Cardiac muscle cell (in vitro differentiated cells and primary cell): Measurements from ENCODE around the gene SNAPC4. TPM values are rescaled to one million over a fixed set of nuclear protein-coding genes. Genes with fewer than 3 reads are reported as not detected.
"Not testable (repeated sequence)": the region's sequence is repeated elsewhere in the genome, so short reads cannot be mapped to it uniquely, and the experiment has no call there.

Source experiments
- DNase-seq, 2 donors: peaks; one replicate each; pipeline versions ENCODE4 v3.0.0 to v3.0.0-alpha.2; 2010 to 2017; ENCODE audit warnings: low read depth in 1 of 2, low spot score in 1 of 2
- H3K27ac ChIP-seq: fragments of 200-600 bp; sonication (generic); 2 replicates; pipeline ENCODE4 v1.5.1; 2016
- H3K27me3 ChIP-seq: fragments of 200-600 bp; sonication (generic); 2 replicates; pipeline ENCODE4 v1.6.0; 2016; ENCODE audit warnings: control low read depth
- H3K36me3 ChIP-seq: fragments of 200-600 bp; sonication (generic); 2 replicates; pipeline ENCODE4 v1.5.1; 2016; ENCODE audit warnings: control low read depth
- H3K4me1 ChIP-seq: fragments of 200-600 bp; sonication (generic); 2 replicates; pipeline ENCODE4 v1.8.1; 2017; ENCODE audit warnings: low read depth, mild to moderate bottlenecking, mixed run types
- H3K4me3 ChIP-seq: fragments of 200-600 bp; sonication (generic); 2 replicates; pipeline ENCODE4 v1.5.1; 2016; ENCODE audit warnings: mild to moderate bottlenecking
- H3K9me3 ChIP-seq: fragments of 200-600 bp; sonication (generic); 2 replicates; pipeline ENCODE4 v1.5.1; 2017; ENCODE audit warnings: low read depth, mild to moderate bottlenecking, control low read depth
- polyA plus RNA-seq: library from polyadenylated mRNA; unstranded; fragments of >200 nt; fragmentation: Nextera tagmentation; extraction: Ambion mirVana; gene quantifications from 2 replicates; pipeline ENCODE4 v1.2.1, GENCODE V29; 2016
- total RNA-seq: library from RNA; depleted of rRNA; stranded (reverse); fragments of >200 nt; gene quantifications from 2 replicates; pipeline ENCODE4 v1.2.3, GENCODE V29; 2016
- TF ChIP-seq, protein P1 (sequence below): IDR thresholded peaks from 2 replicates; pipeline ENCODE4 v1.5.1; 2012; ENCODE audit warnings: low read depth, mild to moderate bottlenecking, low read length

Gene SNAPC4
- total and polyA plus RNA-seq, 2 experiments from 2014 or later, result 7.7 to 12.7 TPM

DNA sequence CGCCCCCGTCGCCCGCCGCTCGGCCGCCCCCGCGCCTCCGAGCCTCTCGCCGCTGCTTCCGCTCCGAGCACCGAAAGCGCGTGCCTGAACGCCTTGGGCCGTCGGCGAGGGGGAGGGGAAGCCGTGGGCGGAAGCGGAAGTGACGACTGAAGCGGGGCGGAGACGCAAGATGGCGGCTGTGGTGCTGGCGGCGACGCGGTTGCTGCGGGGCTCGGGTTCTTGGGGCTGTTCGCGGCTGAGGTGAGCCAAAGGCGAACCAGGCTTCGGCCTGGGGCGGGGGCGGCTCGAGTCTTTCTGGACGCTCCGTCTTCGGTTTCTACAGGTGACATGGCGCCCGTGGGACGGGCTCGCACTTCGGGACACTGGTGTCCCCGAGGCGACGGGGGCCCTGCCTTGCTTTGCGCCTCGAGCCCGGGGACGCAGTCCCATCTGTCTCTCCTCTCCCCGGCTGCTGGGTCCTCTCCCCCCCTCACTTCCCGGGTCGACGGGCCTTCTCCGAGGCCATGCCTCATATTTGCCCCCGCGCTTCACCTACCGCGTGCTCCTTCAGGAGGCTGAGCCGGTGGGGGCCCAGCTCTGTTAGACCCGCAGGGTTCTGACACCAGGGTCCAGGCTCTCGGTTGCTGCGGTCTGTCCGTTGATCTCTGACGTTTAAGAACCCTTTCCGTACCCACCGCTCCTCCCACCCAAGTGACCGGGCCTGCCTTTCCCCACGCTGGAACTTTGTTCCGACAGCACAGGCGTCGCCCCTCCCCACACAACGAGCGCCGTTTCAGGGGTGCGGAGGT is 10.7 kb upstream of the SNAPC4 start, which contains the start of the genes ENTR1 and PMPCA:
Gene ENTR1 (minus strand): TSS at position 115 of the 788 bp plus-strand sequence. CDS start 217 bp downstream, outside the sequence.
Gene PMPCA (plus strand): TSS at position 159 of the 788 bp plus-strand sequence. CDS start 11 bp downstream, at position 170.
- H3K27ac ChIP-seq, result peak within 1 kb of the TSS; percentile 99
- DNase-seq, result peak; percentile 92 to 93
- H3K4me3 ChIP-seq, result peak within 1 kb of the TSS; percentile 99
- H3K36me3 ChIP-seq, result peaks cover 30% of the 10 kb centered on the region
- no peaks in the 10 kb centered on the region for H3K9me3 ChIP-seq
- TF ChIP-seq, protein P1, sequence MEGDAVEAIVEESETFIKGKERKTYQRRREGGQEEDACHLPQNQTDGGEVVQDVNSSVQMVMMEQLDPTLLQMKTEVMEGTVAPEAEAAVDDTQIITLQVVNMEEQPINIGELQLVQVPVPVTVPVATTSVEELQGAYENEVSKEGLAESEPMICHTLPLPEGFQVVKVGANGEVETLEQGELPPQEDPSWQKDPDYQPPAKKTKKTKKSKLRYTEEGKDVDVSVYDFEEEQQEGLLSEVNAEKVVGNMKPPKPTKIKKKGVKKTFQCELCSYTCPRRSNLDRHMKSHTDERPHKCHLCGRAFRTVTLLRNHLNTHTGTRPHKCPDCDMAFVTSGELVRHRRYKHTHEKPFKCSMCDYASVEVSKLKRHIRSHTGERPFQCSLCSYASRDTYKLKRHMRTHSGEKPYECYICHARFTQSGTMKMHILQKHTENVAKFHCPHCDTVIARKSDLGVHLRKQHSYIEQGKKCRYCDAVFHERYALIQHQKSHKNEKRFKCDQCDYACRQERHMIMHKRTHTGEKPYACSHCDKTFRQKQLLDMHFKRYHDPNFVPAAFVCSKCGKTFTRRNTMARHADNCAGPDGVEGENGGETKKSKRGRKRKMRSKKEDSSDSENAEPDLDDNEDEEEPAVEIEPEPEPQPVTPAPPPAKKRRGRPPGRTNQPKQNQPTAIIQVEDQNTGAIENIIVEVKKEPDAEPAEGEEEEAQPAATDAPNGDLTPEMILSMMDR, result no peak
- peaks cover 12% of the 10 kb centered on the region for H3K4me1 ChIP-seq
- H3K27me3 ChIP-seq, result no peaks in the 10 kb centered on the region

DNA sequence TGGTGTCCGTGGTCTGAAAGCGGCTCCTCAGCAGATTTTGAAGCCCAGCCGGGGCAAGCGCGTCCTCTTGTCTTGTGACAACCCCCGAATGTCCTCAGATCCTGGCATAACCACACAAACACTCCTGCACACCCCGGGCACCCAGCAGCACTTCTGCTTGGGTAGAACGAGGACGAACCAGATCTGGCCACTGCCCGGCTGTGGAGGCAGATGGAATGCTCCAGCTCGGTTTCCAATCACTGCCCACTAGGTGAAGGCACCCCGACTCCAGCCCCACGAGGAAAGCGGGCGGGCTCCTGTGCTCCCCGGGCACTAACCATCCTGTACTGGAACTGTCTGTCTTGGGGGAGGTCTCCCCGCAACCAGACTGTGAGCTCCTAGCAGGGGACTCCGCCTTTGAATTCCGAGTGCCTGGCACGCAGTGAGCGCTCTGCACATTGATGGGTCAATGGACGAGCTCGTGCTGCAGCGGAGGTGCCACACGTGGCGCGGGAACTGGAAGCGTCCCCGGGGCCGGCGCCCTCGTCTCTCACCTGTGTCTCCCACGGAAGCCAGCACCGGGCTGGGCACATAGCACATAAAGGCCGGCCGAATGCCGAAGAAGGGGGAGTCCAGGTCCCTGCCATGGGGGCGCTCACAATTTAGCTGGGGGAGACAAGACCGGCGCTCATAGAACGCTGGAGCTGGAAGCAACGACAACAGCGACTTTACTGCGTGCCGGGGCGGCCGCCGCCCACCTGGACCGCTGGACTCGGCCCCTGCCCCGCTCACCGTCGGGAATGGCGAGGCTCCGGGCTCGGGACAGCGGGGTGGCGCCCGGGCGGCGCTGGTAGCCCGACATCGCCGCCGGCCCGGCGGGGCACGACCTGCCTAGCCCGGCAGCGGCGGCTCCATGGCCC is 9.8 kb upstream of the SNAPC4 start:
- peak; percentile 42 to 48 for DNase-seq
- H3K27me3 ChIP-seq, result no peaks in the 10 kb centered on the region
- TF ChIP-seq, protein P1, result no peak
- no peaks in the 10 kb centered on the region for H3K9me3 ChIP-seq
- H3K4me3 ChIP-seq, result peak overlapping the region; percentile 99
- peaks cover 12% of the 10 kb centered on the region for H3K4me1 ChIP-seq
- H3K27ac ChIP-seq, result peak overlapping the region; percentile 61
- peaks cover 38% of the 10 kb centered on the region for H3K36me3 ChIP-seq

DNA sequence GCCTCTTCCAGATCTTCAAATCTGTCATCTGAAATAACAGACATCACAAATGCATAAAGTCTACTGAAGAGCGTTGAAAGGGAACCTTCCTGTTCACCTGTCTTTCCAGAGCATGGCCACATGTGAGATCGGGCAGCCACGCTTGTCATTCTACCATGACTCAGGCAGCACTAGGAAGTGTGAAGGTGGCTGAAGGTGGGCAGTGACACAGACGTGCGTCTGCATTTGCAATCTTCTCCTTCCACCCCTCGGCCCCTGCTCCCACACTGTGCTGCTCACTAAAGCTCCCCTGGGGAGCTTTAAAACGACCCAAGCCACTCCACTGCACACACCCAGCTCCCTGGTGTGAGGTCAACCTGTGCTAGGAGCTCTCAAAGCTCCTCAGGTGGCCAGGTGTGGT is 7.9 kb upstream of the SNAPC4 start:
- DNase-seq, result no peak
- TF ChIP-seq, protein P1, result no peak
- H3K4me1 ChIP-seq, result peaks cover 12% of the 10 kb centered on the region
- H3K27ac ChIP-seq, result no peak overlapping the region
- H3K27me3 ChIP-seq, result no peaks in the 10 kb centered on the region
- H3K4me3 ChIP-seq, result no peak overlapping the region
- H3K36me3 ChIP-seq, result peaks cover 26% of the 10 kb centered on the region
- H3K9me3 ChIP-seq, result no peaks in the 10 kb centered on the region

DNA sequence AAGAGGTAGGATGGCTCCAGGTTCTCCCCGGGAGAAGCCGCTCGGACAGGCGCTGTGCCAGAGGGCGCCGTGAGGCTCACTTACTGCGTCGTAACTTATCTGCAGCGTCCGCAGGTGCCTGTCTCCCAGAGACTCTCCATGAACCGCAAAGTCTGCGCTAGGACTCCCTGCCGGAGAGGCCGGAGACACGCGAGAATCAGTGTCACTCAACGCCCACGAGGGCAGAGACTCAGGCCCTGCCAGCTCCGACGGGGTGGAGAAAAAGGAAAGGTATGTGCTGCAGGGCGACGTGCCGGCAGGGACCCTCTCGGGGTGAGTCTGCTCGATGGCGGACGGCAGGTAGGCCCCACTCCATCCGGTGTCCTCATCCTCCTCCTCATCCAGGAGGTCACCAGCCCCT is 7.1 kb upstream of the SNAPC4 start:
- not testable (repeated sequence) for H3K27me3 ChIP-seq, H3K4me3 ChIP-seq, DNase-seq, H3K27ac ChIP-seq, H3K9me3 ChIP-seq
- Histone ChIP-seq H3K4me1 (peaks cover 12% of the 10 kb centered on the region), H3K36me3 (peaks cover 20% of the 10 kb centered on the region)

DNA sequence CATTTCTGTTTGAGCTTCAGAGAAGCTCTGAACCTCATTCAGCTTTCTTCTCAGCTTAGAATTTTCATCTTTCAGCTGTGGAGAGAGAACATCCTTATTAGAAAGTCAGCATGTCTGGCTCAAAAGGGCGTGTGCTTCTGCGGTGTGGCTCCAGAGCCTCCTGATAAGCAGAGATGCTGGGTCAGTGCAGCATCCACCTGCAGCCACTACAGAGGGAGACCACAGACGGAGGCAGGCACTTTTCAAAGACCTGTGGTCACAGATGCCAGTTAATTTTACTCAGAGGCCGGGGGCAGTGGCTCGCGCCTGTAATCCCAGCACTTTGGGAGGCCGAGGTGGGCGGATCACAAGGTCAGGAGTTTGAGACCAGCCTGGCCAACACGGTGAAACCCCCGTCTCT is 5.9 kb upstream of the SNAPC4 start:
- H3K36me3 ChIP-seq, result peaks cover 18% of the 10 kb centered on the region
- not testable (repeated sequence) for H3K27ac ChIP-seq, DNase-seq

DNA sequence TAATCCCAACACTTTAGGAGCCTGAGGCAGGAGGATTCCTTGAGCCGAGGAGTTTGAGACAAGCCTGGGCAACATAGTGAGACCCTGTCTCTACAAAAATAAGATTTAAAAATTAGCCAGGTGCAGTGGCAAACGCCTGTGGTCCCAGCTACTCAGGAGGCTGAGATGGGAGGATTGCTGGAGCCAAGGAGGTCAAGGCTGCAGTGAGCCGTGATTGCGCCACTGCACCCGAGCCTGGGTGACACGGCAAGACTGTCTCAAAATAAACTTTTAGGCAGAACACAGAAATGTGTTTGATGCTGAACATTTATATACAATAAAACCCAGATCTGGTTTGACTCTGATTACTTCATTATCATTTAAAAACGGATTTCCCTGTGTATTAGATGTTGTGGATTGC is 5.5 kb upstream of the SNAPC4 start:
- TF ChIP-seq, protein P1, result no peak
- H3K36me3 ChIP-seq, result peaks cover 18% of the 10 kb centered on the region

More for the DNA sequence above, 5.9 kb upstream of the SNAPC4 start:
- H3K4me3 ChIP-seq, H3K4me1 ChIP-seq, H3K27me3 ChIP-seq, H3K9me3 ChIP-seq: not testable (repeated sequence)

More for the DNA sequence above, 5.5 kb upstream of the SNAPC4 start:
- Histone ChIP-seq H3K4me3 (no peak overlapping the region), H3K27me3 (no peaks in the 10 kb centered on the region), H3K4me1 (peaks cover 3% of the 10 kb centered on the region), H3K9me3 (no peaks in the 10 kb centered on the region), H3K27ac (no peak overlapping the region)
- no peak for DNase-seq
